ENCODE results near the gene AFAP1. TPM values are rescaled to one million over a fixed set of nuclear protein-coding genes. Genes with fewer than 3 reads are reported as not detected.

Gene AFAP1
- total RNA-seq, 4 donors from 2014 or later = 8.3 to 27.1 (median 11.1) TPM

DNA sequence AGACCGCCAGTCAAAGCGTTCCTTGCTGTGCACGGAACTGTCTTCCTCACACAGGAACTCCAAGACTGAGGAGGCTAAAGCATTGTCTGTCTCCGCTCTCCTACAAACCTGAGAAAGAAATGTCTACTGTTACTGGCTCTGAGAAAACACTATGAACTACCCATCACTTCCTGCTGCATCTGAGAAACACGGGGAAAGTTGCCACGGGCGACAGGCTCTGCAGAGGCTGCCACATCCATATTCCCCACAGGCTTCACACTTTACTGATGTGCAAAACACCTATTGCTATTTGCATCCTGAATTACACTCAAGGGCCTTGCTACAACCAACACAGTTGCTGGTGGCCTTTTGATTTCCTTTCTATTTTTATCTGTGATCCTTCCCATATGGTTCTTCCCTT, 59.0 kb downstream of the AFAP1 start:
- Histone ChIP-seq H3K36me3 (no peaks in the 10 kb centered on the region), H3K27ac (no peak overlapping the region), H3K4me3 (no peak overlapping the region), H3K9me3 (no peaks in the 10 kb centered on the region), H3K27me3 (no peaks in the 10 kb centered on the region), H3K4me1 (peaks cover 13% of the 10 kb centered on the region)
- TF ChIP-seq EP300 (IDR thresholded peaks at IDR 0.05) (no peak), POLR2A (IDR thresholded peaks at IDR 0.05) (no peak), POLR2AphosphoS5 (IDR thresholded peaks at IDR 0.05) (no peak)
- TF ChIP-seq, protein P1, sequence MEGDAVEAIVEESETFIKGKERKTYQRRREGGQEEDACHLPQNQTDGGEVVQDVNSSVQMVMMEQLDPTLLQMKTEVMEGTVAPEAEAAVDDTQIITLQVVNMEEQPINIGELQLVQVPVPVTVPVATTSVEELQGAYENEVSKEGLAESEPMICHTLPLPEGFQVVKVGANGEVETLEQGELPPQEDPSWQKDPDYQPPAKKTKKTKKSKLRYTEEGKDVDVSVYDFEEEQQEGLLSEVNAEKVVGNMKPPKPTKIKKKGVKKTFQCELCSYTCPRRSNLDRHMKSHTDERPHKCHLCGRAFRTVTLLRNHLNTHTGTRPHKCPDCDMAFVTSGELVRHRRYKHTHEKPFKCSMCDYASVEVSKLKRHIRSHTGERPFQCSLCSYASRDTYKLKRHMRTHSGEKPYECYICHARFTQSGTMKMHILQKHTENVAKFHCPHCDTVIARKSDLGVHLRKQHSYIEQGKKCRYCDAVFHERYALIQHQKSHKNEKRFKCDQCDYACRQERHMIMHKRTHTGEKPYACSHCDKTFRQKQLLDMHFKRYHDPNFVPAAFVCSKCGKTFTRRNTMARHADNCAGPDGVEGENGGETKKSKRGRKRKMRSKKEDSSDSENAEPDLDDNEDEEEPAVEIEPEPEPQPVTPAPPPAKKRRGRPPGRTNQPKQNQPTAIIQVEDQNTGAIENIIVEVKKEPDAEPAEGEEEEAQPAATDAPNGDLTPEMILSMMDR (IDR thresholded peaks at IDR 0.05) = no peak
- DNase-seq (ENCODE audit: low spot score in 2 of 2) = no peak
- WGBS = 79% methylated on average over 7 of the region's 7 CpGs

DNA sequence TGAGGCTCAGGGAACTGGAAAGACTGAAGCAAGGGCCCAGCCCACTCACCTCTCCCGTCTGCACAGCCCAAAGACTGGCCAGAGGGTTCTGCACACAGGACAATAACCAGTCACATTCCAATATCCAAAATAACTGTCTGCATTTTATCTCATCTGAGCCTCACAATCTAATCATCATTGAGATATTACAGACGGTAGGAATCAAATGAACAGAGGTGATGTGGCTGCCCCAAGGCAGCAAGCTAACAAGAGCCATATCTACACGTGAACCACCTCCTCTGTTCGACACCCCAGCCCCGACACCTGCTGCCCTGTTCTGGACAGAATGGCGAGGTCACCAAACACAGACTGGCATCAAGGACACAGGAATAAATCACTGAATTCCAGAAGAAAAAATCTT, 60.5 kb downstream of the AFAP1 start:
- no peak overlapping the region for H3K27ac ChIP-seq
- DNase-seq (ENCODE audit: low spot score in 2 of 2) = no peak
- WGBS = 82% methylated on average over 6 of the region's 6 CpGs
- H3K4me3 ChIP-seq = no peak overlapping the region
- H3K9me3 ChIP-seq = no peaks in the 10 kb centered on the region
- H3K4me1 ChIP-seq = peaks cover 13% of the 10 kb centered on the region
- TF ChIP-seq POLR2A (IDR thresholded peaks at IDR 0.05) (no peak), POLR2AphosphoS5 (IDR thresholded peaks at IDR 0.05) (no peak), EP300 (IDR thresholded peaks at IDR 0.05) (no peak)
- TF ChIP-seq, protein P1 (IDR thresholded peaks at IDR 0.05) = no peak
- no peaks in the 10 kb centered on the region for H3K36me3 ChIP-seq
- no peaks in the 10 kb centered on the region for H3K27me3 ChIP-seq

DNA sequence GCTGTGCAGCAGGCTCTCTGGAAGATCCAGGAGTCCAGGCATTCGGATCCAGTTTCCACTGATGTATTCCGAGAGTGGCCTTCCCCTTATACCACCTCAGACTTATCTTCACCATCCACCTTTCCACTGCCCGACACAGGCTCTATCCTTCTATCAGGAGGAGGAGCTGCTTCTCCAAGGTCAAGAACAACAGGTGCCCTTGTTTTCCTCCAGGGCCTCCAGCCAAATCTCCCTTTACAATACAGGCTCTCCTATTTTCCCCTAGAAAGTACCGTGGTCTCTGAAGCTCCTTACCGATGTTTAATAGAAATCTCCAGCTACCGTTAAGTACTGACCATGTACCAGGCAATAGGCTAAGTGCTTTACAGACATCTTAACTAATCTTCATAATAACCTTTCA, 61.3 kb downstream of the AFAP1 start:
- Histone ChIP-seq H3K4me3 (no peak overlapping the region), H3K27me3 (no peaks in the 10 kb centered on the region), H3K9me3 (no peaks in the 10 kb centered on the region), H3K27ac (no peak overlapping the region), H3K36me3 (no peaks in the 10 kb centered on the region), H3K4me1 (peaks cover 13% of the 10 kb centered on the region)
- no peak for DNase-seq (ENCODE audit: low spot score in 2 of 2)
- 79% methylated on average over 6 of the region's 6 CpGs for WGBS
- TF ChIP-seq, protein P1 (IDR thresholded peaks at IDR 0.05) = no peak
- no peak for TF ChIP-seq EP300 (IDR thresholded peaks at IDR 0.05)
- no peak for TF ChIP-seq POLR2AphosphoS5 (IDR thresholded peaks at IDR 0.05)
- no peak for TF ChIP-seq POLR2A (IDR thresholded peaks at IDR 0.05)

- H3K36me3 ChIP-seq = no peaks in the 10 kb centered on the region
- H3K27me3 ChIP-seq = no peaks in the 10 kb centered on the region
- no peak overlapping the region for H3K4me3 ChIP-seq
- H3K9me3 ChIP-seq = no peaks in the 10 kb centered on the region
- peaks cover 19% of the 10 kb centered on the region for H3K4me1 ChIP-seq
- no peak overlapping the region for H3K27ac ChIP-seq
- DNase-seq (ENCODE audit: low spot score in 2 of 2) = no peak
- no peak for TF ChIP-seq POLR2AphosphoS5 (IDR thresholded peaks at IDR 0.05)
- TF ChIP-seq, protein P1 (IDR thresholded peaks at IDR 0.05) = no peak
- TF ChIP-seq POLR2A (IDR thresholded peaks at IDR 0.05) = no peak
- no peak for TF ChIP-seq EP300 (IDR thresholded peaks at IDR 0.05)
- WGBS = 81% methylated on average over 6 of the region's 6 CpGs
These were observed 62.5 kb downstream of the AFAP1 start for GRCh38 chr4:7877176-7877575.

DNA sequence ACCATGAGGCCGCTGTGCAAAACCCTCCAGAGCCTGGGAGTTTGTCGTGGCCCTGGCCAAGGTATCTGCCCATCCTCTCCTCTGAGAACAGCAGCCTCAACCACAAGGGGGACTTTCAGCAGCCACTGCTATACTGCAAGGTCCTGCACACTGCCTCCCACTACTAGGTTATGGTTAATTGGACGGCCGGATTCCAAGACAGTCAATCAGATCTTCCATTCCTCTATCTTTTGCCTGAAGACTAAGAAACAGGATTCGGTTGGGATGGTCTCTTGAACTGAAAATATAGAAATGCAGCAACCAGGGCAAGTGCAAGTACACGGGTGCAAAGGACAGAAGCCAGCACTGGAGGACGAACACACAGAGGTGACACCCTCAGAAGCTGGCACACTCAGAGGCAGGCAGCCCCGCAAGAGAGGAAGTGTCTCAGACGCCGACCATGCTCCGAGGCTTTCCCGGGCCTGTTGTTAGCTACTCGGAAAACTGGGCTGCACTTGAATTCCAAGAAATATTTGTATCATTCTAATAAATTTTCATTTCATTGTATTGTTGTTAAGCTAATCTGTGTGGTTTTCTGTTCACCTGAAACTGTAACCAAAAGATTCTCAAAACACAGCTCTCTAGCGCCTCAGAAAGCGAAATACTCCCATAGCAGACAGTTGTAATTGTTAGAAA, 63.3 kb downstream of the AFAP1 start:
- WGBS = 55% methylated on average over 15 of the region's 15 CpGs
- H3K36me3 ChIP-seq = no peaks in the 10 kb centered on the region
- H3K4me1 ChIP-seq = peaks cover 27% of the 10 kb centered on the region
- H3K27me3 ChIP-seq = no peaks in the 10 kb centered on the region
- no peaks in the 10 kb centered on the region for H3K9me3 ChIP-seq
- H3K27ac ChIP-seq = no peak overlapping the region
- DNase-seq (ENCODE audit: low spot score in 2 of 2) = no peak
- TF ChIP-seq EP300 (IDR thresholded peaks at IDR 0.05) (no peak), POLR2AphosphoS5 (IDR thresholded peaks at IDR 0.05) (no peak), POLR2A (IDR thresholded peaks at IDR 0.05) (no peak)
- TF ChIP-seq, protein P1 (IDR thresholded peaks at IDR 0.05) = no peak
- no peak overlapping the region for H3K4me3 ChIP-seq
